ENCODE measurements around the gene SKA3.

DNA sequence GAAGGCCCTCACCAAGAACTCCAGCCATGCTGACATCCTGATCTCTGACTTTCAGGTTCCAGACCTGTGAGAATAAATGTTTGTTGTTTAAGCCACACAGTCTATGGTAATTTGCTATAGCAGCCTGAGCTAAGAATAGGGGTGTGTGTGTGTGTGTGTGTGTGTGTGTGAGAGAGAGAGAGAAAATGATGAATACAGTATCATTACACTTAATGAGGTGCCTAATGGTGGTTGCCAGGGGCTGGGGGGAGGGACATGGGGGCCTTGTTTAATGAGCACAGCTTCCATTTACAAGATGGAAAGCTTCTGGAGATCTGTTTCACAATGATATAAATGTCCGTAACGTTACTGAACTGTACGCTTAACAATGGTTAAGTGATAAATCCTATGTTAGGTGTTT, 61.1 kb downstream of the SKA3 start:
- no peak for TF ChIP-seq CTCF (conservative IDR thresholded peaks at IDR 0.05; ENCODE audit: low read length)
- TF ChIP-seq EZH2phosphoT487 (IDR thresholded peaks at IDR 0.05; ENCODE audit: borderline replicate concordance): no peak
